K562 (cell line): ENCODE measurements around the gene CTTNBP2. TPM values are rescaled to one million over a fixed set of nuclear protein-coding genes. Genes with fewer than 3 reads are reported as not detected.

Experiments used
- CBX5 ChIP-seq: IDR thresholded peaks from 2 replicates; pipeline ENCODE4 v1.6.1; 2014; ENCODE audit warnings: low read depth, borderline replicate concordance
- CTCFL ChIP-seq: IDR thresholded peaks from 2 replicates; pipeline ENCODE4 v1.6.1; 2011; ENCODE audit warnings: borderline replicate concordance, low read depth, mild to moderate bottlenecking, moderate library complexity, low read length; ENCODE audit not compliant: insufficient read depth, poor library complexity, severe bottlenecking
- FOSL1 ChIP-seq: fragments of 200-800 bp; sonication (Bioruptor generic); conservative IDR thresholded peaks from 2 replicates; pipeline ENCODE4 v1.6.1; 2016; ENCODE audit warnings: missing genetic modification characterization, missing compliant biosample characterization
- WHSC1 ChIP-seq: IDR thresholded peaks from one replicate; pipeline ENCODE4 v1.6.1; 2012; ENCODE audit warnings: low read length, control low read depth, inconsistent platforms
- YY1 ChIP-seq, 3 experiments: IDR thresholded peaks; 2 replicates each; pipeline ENCODE4 v1.6.1; 2011; ENCODE audit warnings: low read length in 2 of 3, mild to moderate bottlenecking in 2 of 3, moderate library complexity in 2 of 3, borderline replicate concordance in 1 of 3, control low read depth in 1 of 3, low read depth in 1 of 3; ENCODE audit not compliant: insufficient read depth in 3 of 3, insufficient replicate concordance in 2 of 3, control insufficient read depth in 1 of 3, insufficient read length in 1 of 3; ENCODE audit errors: extremely low read depth in 1 of 3
- polyA plus RNA-seq, 8 experiments: library from polyadenylated mRNA; depleted of rRNA in 4 of 8; stranded (reverse) in 5 of 8; unstranded in 3 of 8; fragments of >200 nt; fragmentation: Nextera tagmentation in 2 of 8; fragmentation: Illumina TruSeq in 1 of 8; extraction: Ambion mirVana in 2 of 8; extraction: Trizol in 1 of 8; gene quantifications; 2 replicates each; pipeline versions ENCODE4 v1.2.1 to v1.2.3, GENCODE V29; 2011 to 2014; ENCODE audit warnings: inconsistent platforms in 1 of 8, missing spikeins in 1 of 8
- total RNA-seq, 7 experiments: library from RNA; depleted of rRNA in 6 of 7; stranded (reverse); fragments of >200 nt in 6 of 7; fragmentation: Illumina TruSeq in 2 of 7; extraction: Trizol in 2 of 7; gene quantifications; 2 replicates each; pipeline versions ENCODE4 v1.2.1 to v1.2.3, GENCODE V29; 2011 to 2021; ENCODE audit warnings: low replicate concordance in 1 of 7
- TF ChIP-seq, protein P1 (sequence below): fragments of 450-650 bp; IDR thresholded peaks from 2 replicates; pipeline ENCODE4 v1.6.1; 2018; ENCODE audit warnings: mild to moderate bottlenecking, low read depth; ENCODE audit not compliant: partially characterized antibody
- TF ChIP-seq, protein P2 (sequence below): sonication (generic); formaldehyde crosslinking; IDR thresholded peaks from 2 replicates; pipeline ENCODE4 v1.8.0; 2022; ENCODE audit warnings: mild to moderate bottlenecking, missing genetic modification reagents
- TF ChIP-seq, protein P3 (sequence below): fragments of 450-650 bp; conservative IDR thresholded peaks from 2 replicates; pipeline ENCODE4 v1.6.1; 2016; ENCODE audit warnings: missing genetic modification characterization, low read depth, mild to moderate bottlenecking, missing compliant biosample characterization, moderate library complexity

The CTTNBP2 gene
- total and polyA plus RNA-seq, 9 of the 15 experiments (the other 6 are each of a cell fraction or from before 2014, with no cell fraction given), result 0.05 TPM; not detected in 8

- TF ChIP-seq CTCFL (no peak), FOSL1 (tag) (no peak), WHSC1 (no peak), YY1 (IDR thresholded peaks at IDR 0.05; ENCODE audit: borderline replicate concordance in 1 of 3, control insufficient read depth in 1 of 3, extremely low read depth in 1 of 3, insufficient read depth in 3 of 3, insufficient read length in 1 of 3, insufficient replicate concordance in 2 of 3, low read depth in 1 of 3, low read length in 2 of 3) (no peak), CBX5 (no peak)
- TF ChIP-seq, protein P1, sequence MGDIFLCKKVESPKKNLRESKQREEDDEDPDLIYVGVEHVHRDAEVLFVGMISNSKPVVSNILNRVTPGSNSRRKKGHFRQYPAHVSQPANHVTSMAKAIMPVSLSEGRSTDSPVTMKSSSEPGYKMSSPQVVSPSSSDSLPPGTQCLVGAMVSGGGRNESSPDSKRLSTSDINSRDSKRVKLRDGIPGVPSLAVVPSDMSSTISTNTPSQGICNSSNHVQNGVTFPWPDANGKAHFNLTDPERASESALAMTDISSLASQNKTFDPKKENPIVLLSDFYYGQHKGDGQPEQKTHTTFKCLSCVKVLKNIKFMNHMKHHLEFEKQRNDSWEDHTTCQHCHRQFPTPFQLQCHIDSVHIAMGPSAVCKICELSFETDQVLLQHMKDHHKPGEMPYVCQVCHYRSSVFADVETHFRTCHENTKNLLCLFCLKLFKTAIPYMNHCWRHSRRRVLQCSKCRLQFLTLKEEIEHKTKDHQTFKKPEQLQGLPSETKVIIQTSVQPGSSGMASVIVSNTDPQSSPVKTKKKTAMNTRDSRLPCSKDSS, result no peak
- TF ChIP-seq, protein P2, sequence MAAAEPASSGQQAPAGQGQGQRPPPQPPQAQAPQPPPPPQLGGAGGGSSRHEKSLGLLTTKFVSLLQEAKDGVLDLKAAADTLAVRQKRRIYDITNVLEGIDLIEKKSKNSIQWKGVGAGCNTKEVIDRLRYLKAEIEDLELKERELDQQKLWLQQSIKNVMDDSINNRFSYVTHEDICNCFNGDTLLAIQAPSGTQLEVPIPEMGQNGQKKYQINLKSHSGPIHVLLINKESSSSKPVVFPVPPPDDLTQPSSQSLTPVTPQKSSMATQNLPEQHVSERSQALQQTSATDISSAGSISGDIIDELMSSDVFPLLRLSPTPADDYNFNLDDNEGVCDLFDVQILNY (CRISPR knock-in tag), result no peak
- TF ChIP-seq, protein P3, sequence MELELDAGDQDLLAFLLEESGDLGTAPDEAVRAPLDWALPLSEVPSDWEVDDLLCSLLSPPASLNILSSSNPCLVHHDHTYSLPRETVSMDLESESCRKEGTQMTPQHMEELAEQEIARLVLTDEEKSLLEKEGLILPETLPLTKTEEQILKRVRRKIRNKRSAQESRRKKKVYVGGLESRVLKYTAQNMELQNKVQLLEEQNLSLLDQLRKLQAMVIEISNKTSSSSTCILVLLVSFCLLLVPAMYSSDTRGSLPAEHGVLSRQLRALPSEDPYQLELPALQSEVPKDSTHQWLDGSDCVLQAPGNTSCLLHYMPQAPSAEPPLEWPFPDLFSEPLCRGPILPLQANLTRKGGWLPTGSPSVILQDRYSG (tag), result no peak
Measured at GRCh38 chr7:117666031-117666430, 207.2 kb downstream of the CTTNBP2 start (continued).
